MCF 10A (cell line): ENCODE measurements around the gene UCK2. TPM values are rescaled to one million over a fixed set of nuclear protein-coding genes. Genes with fewer than 3 reads are reported as not detected.

Experiments used
- BruUV-seq: library from RNA; stranded (reverse); fragments of 400-500 nt; replicated peaks from 2 replicates; lab custom pipeline; 2021; lab: Mats Ljungman, UMichigan
- CTCF ChIA-PET: fragments of 300-600 bp; sonication (Branson Sonifier 250); formaldehyde crosslinking; extraction: SDS; loops from one replicate; lab custom pipeline; 2021; ENCODE audit warnings: antibody characterized with exemption, inconsistent platforms; lab: Yijun Ruan, JAX
- POLR2A ChIA-PET: fragments of 300-600, 350-650 bp; sonication (Branson Sonifier 250); formaldehyde crosslinking; extraction: SDS; loops from one replicate; lab custom pipeline; 2020; ENCODE audit warnings: antibody characterized with exemption, inconsistent platforms; lab: Yijun Ruan, JAX
- DNase-seq: peaks from one replicate; pipeline ENCODE4 v3.0.0-alpha.2; 2018; ENCODE audit not compliant: unreplicated experiment
- H3K27ac Mint-ChIP-seq: one replicate; pipeline ENCODE4 v1.8.0; 2022; ENCODE audit warnings: mild to moderate bottlenecking, low read depth, mixed read lengths; ENCODE audit not compliant: unreplicated experiment
- H3K27me3 Mint-ChIP-seq: one replicate; pipeline ENCODE4 v1.8.0; 2022; ENCODE audit warnings: mixed read lengths; ENCODE audit not compliant: insufficient read depth, unreplicated experiment
- H3K36me3 Mint-ChIP-seq: one replicate; pipeline ENCODE4 v1.8.0; 2022; ENCODE audit warnings: mild to moderate bottlenecking, moderate library complexity, mixed read lengths; ENCODE audit not compliant: insufficient read depth, unreplicated experiment
- H3K4me1 Mint-ChIP-seq: one replicate; pipeline ENCODE4 v1.8.0; 2022; ENCODE audit warnings: mixed read lengths; ENCODE audit not compliant: insufficient read depth, unreplicated experiment
- H3K4me3 Mint-ChIP-seq: one replicate; pipeline ENCODE4 v1.8.0; 2022; ENCODE audit warnings: mild to moderate bottlenecking, moderate library complexity, mixed read lengths; ENCODE audit not compliant: unreplicated experiment
- H3K9me3 Mint-ChIP-seq: one replicate; pipeline ENCODE4 v1.8.0; 2022; ENCODE audit warnings: mixed read lengths; ENCODE audit not compliant: unreplicated experiment
- intact Hi-C: fragments of 100-400 bp; cut with micrococcal nuclease; formaldehyde crosslinking; loops from 2 replicates; pipeline ENCODE4 v1.14.1; 2022
- total RNA-seq: library from RNA; stranded (reverse); gene quantifications from 2 replicates; pipeline ENCODE4 v1.2.3, GENCODE V29; 2022
- TF ChIP-seq, protein P1 (sequence below): fragments of 200-600 bp; IDR thresholded peaks from one replicate; pipeline ENCODE4 v1.8.0; 2022; ENCODE audit warnings: antibody characterized with exemption, mild to moderate bottlenecking; ENCODE audit not compliant: unreplicated experiment

Gene UCK2
- total RNA-seq, 1 experiment from 2014 or later, result 144 TPM

DNA sequence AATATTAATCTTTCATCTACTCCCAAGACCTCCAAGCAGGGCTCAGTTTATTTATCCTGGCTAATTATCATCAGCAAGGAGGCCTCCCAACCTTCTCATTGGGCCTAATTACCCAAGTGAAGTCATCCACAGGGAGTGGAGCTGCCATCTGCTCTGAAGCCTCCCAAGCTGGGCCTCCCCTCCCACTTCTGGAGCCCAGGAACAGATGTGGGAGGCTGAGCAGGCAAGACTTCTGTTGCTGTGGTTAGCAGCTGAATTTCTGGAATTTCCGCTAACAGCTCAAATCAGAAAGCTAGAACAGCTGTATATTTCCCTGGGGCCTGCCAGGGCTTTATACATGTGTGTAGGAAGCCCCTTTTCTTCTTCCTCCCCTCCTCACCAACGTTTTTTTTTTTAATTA lies 127.5 kb downstream of the UCK2 start:
- peaks cover 6% of the 10 kb centered on the region for H3K27me3 Mint-ChIP-seq
- ChIA-PET CTCF (interaction anchor here (0.6 kb wide), 1 partner anchor 482 kb away, joined by 5 read pairs; no protein-coding TSS in a partner anchor), POLR2A (no interaction called here)
- no peak overlapping the region for H3K4me3 Mint-ChIP-seq
- no peaks in the 10 kb centered on the region for H3K36me3 Mint-ChIP-seq
- no peaks in the 10 kb centered on the region for H3K4me1 Mint-ChIP-seq
- H3K27ac Mint-ChIP-seq, result no peak overlapping the region
- no peaks in the 10 kb centered on the region for H3K9me3 Mint-ChIP-seq
- TF ChIP-seq, protein P1, sequence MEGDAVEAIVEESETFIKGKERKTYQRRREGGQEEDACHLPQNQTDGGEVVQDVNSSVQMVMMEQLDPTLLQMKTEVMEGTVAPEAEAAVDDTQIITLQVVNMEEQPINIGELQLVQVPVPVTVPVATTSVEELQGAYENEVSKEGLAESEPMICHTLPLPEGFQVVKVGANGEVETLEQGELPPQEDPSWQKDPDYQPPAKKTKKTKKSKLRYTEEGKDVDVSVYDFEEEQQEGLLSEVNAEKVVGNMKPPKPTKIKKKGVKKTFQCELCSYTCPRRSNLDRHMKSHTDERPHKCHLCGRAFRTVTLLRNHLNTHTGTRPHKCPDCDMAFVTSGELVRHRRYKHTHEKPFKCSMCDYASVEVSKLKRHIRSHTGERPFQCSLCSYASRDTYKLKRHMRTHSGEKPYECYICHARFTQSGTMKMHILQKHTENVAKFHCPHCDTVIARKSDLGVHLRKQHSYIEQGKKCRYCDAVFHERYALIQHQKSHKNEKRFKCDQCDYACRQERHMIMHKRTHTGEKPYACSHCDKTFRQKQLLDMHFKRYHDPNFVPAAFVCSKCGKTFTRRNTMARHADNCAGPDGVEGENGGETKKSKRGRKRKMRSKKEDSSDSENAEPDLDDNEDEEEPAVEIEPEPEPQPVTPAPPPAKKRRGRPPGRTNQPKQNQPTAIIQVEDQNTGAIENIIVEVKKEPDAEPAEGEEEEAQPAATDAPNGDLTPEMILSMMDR, result no peak
- no TSS peak for BruUV-seq
- intact Hi-C loops, result no loop called here
- no peak for DNase-seq

DNA sequence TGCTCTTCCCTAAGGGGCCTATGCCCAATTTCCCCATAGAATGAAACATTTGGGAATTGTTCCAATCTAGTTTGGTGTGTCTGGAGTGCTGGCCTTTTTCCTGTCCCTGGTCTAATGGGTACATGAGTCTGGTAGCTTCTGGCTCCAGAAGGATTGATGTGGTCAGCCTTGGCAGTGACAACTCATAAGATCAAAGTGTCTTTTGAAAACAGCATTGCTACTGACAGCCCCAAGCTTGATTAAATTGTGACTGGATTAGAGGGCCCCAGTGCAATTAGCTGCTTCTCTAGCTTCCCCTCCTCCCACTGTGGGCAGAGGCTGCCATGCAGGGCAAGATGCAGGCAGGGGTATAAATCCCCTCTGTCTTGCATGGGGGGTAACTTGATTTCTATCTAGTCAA lies 130.9 kb downstream of the UCK2 start:
- Mint-ChIP-seq H3K27me3 (peaks cover 13% of the 10 kb centered on the region), H3K4me3 (no peak overlapping the region), H3K4me1 (no peaks in the 10 kb centered on the region), H3K36me3 (no peaks in the 10 kb centered on the region), H3K27ac (no peak overlapping the region), H3K9me3 (no peaks in the 10 kb centered on the region)
- BruUV-seq, result no TSS peak
- intact Hi-C loops, result no loop called here
- DNase-seq, result no peak
- ChIA-PET CTCF (interaction anchor here (0.5 to 2.4 kb wide), 5 partner anchors 8 to 1086 kb away, joined by 3 to 8 read pairs (median 3); no protein-coding TSS in a partner anchor), POLR2A (no interaction called here)
- TF ChIP-seq, protein P1, result no peak

DNA sequence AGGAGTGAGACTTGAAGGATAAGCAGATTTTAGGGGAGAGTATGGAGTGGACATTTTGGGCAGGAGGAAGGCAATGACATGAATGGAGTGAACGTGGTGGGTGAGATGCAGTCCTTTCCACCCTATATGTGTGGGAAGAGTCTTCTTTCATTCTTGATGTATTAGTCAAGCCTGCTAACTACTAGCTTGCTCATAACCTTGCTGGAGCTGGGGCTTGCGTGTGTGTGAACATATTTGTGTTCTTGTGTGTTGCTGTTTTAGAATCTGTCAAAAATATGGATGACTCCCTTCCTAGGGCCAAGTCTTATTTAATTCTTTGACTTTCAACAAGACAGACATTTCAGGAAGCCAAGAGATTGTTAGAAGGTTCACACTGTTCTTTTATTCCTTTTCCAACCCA lies 132.7 kb downstream of the UCK2 start:
- intact Hi-C loops, result no loop called here
- no peak overlapping the region for H3K27ac Mint-ChIP-seq
- CTCF ChIA-PET, result interaction anchor here (0.6 to 1.5 kb wide), 3 partner anchors 34 to 518 kb away, joined by 3 to 5 read pairs (median 3); no protein-coding TSS in a partner anchor
- no peaks in the 10 kb centered on the region for H3K36me3 Mint-ChIP-seq
- H3K4me3 Mint-ChIP-seq, result no peak overlapping the region
- H3K4me1 Mint-ChIP-seq, result no peaks in the 10 kb centered on the region
- H3K9me3 Mint-ChIP-seq, result no peaks in the 10 kb centered on the region
- TF ChIP-seq, protein P1, result no peak
- DNase-seq, result no peak
- BruUV-seq, result no TSS peak
- POLR2A ChIA-PET, result no interaction called here
- peaks cover 13% of the 10 kb centered on the region for H3K27me3 Mint-ChIP-seq

DNA sequence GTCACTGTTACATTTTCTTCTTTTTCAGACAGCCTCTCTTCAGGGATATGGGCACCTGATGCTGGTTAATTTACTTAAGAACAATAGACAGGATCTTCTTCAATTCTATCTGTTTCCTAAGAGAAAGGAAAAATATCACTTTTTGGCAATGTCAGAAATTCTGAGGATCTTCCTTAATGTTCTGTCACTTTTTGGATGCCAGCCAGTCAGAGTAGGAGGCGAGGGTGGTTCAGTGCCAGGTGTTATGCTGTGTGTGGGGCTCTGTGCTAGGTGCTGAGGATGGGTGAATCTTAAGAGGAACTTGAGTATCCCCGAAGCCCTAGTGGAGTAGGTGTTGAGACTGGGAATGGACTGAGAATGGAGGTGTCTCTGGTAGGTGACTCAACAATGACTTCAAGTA lies 133.5 kb downstream of the UCK2 start:
- TF ChIP-seq, protein P1, result no peak
- no TSS peak for BruUV-seq
- ChIA-PET POLR2A (no interaction called here), CTCF (interaction anchor here (0.6 to 1.6 kb wide), 2 partner anchors 33 to 739 kb away, joined by 3 read pairs; no protein-coding TSS in a partner anchor)
- Mint-ChIP-seq H3K36me3 (no peaks in the 10 kb centered on the region), H3K4me3 (no peak overlapping the region), H3K27ac (no peak overlapping the region), H3K4me1 (no peaks in the 10 kb centered on the region), H3K9me3 (no peaks in the 10 kb centered on the region), H3K27me3 (peaks cover 13% of the 10 kb centered on the region)
- DNase-seq, result no peak
- intact Hi-C loops, result no loop called here

Other genes with a start within 250 kb of the UCK2 start
- 75.5 and 97.1 TPM in 2 replicates for gene MGST3, start 196.4 kb upstream of the UCK2 start, total RNA-seq
- 56.3 and 67.1 TPM in 2 replicates for gene ALDH9A1, start 129.1 kb upstream of the UCK2 start, total RNA-seq
- gene TMCO1, start 58.7 kb upstream of the UCK2 start, total RNA-seq, result 158 and 202 TPM in 2 replicates